Neural progenitor cell (in vitro differentiated cells): ENCODE results near the gene PRAF2.

Experiments used
- EZH2 ChIP-seq: fragments of 200-600 bp; sonication (generic); IDR thresholded peaks from 2 replicates; pipeline ENCODE4 v1.6.1; 2017; ENCODE audit warnings: antibody characterized with exemption, mild to moderate bottlenecking, moderate library complexity
- TF ChIP-seq, protein P1 (sequence below): fragments of 200-600 bp; sonication (generic); IDR thresholded peaks from 2 replicates; pipeline ENCODE4 v1.5.1; 2017; ENCODE audit warnings: antibody characterized with exemption, mild to moderate bottlenecking

DNA sequence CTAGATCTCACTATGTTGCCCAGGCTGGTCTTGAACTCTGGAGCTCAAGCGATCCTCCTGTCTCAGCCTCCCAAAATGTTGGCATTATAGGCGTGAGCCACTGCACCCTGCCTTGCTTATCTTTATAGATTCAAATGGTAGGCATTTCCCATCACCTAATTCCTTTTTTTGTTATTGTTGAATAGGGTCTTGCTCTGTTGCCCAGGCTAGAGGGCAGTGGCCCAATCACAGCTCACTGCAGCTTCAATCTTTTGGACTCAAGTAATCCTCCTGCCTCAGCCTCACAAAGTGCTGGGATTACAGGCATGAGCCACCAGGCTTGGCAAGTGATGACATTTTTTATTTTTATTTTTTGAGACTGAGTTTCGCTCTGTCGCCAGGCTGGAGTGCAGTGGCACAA is 22.6 kb upstream of the PRAF2 start:
- TF ChIP-seq, protein P1, sequence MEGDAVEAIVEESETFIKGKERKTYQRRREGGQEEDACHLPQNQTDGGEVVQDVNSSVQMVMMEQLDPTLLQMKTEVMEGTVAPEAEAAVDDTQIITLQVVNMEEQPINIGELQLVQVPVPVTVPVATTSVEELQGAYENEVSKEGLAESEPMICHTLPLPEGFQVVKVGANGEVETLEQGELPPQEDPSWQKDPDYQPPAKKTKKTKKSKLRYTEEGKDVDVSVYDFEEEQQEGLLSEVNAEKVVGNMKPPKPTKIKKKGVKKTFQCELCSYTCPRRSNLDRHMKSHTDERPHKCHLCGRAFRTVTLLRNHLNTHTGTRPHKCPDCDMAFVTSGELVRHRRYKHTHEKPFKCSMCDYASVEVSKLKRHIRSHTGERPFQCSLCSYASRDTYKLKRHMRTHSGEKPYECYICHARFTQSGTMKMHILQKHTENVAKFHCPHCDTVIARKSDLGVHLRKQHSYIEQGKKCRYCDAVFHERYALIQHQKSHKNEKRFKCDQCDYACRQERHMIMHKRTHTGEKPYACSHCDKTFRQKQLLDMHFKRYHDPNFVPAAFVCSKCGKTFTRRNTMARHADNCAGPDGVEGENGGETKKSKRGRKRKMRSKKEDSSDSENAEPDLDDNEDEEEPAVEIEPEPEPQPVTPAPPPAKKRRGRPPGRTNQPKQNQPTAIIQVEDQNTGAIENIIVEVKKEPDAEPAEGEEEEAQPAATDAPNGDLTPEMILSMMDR = no peak
- TF ChIP-seq EZH2 = no peak
